ENCODE data around the gene ACVR1C. TPM values are rescaled to one million over a fixed set of nuclear protein-coding genes. Genes with fewer than 3 reads are reported as not detected.

Gene ACVR1C
- total and polyA plus RNA-seq, 2 of the 8 experiments (the other 6 are each of a cell fraction or from before 2014, with no cell fraction given): 0.21 to 0.52 TPM

DNA sequence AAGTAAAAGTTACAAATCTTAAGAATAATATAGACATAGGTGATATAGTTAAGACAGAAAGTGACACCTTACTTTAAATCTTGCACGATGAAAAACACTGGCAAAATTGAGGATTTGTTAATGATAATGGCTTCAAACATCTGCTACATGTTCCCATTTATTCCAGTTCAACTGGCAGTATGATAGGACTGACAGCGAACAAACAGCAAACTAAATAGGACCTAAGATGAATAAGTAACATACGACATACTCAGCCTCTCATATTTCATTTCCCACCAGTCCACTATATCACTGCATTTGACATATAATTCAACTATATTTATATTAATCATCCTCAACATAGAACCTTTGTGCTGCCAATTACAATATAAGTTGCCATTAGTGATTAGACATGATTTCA lies 36.3 kb downstream of the ACVR1C start (continued):
- TF ChIP-seq, protein P1, sequence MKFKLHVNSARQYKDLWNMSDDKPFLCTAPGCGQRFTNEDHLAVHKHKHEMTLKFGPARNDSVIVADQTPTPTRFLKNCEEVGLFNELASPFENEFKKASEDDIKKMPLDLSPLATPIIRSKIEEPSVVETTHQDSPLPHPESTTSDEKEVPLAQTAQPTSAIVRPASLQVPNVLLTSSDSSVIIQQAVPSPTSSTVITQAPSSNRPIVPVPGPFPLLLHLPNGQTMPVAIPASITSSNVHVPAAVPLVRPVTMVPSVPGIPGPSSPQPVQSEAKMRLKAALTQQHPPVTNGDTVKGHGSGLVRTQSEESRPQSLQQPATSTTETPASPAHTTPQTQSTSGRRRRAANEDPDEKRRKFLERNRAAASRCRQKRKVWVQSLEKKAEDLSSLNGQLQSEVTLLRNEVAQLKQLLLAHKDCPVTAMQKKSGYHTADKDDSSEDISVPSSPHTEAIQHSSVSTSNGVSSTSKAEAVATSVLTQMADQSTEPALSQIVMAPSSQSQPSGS (IDR thresholded peaks at IDR 0.05; ENCODE audit: low read length): no peak
- no peak for TF ChIP-seq GTF2F1 (IDR thresholded peaks at IDR 0.05; ENCODE audit: borderline replicate concordance, low read depth, low read length)
- no peak for TF ChIP-seq TCF12 (IDR thresholded peaks at IDR 0.05; ENCODE audit: low read depth, low read length)
- no peak for TF ChIP-seq NANOG (IDR thresholded peaks at IDR 0.05; ENCODE audit: insufficient read depth, low read depth, low read length, poor library complexity, severe bottlenecking)
- TF ChIP-seq EGR1 (IDR thresholded peaks at IDR 0.05; ENCODE audit: borderline replicate concordance, low read depth, low read length): no peak
- TF ChIP-seq HDAC6 (IDR thresholded peaks at IDR 0.05; ENCODE audit: low read depth, low read length): no peak
- TF ChIP-seq TAF1 (IDR thresholded peaks at IDR 0.05; ENCODE audit: low read depth, low read length): no peak

Measured in H1 (cell line).